ENCODE measurements around the gene TNFSF8. TPM values are rescaled to one million over a fixed set of nuclear protein-coding genes. Genes with fewer than 3 reads are reported as not detected.

The TNFSF8 gene
- total RNA-seq, 1 donor from 2014 or later = not detected

- Histone ChIP-seq H3K36me3 (ENCODE audit: control insufficient read depth, insufficient read depth, low read length) (no peaks in the 10 kb centered on the region), H3K27me3 (ENCODE audit: control insufficient read depth, insufficient read depth, low read length) (no peaks in the 10 kb centered on the region), H3K4me3 (ENCODE audit: low read depth, low read length) (no peak overlapping the region)
- TF ChIP-seq CTCF (IDR thresholded peaks at IDR 0.05; ENCODE audit: insufficient read depth, low read length, poor library complexity, severe bottlenecking) = no peak
- no peak for DNase-seq (ENCODE audit: low read depth)
These were observed 78.3 kb downstream of the TNFSF8 start for GRCh38 chr9:114852050-114852594.

GRCh38 chr9:114851306-114851705, 79.1 kb downstream of the TNFSF8 start:
- no peak for DNase-seq (ENCODE audit: low read depth)
- TF ChIP-seq CTCF (IDR thresholded peaks at IDR 0.05; ENCODE audit: insufficient read depth, low read length, poor library complexity, severe bottlenecking) = no peak

More at GRCh38 chr9:114851306-114851705, 79.1 kb downstream of the TNFSF8 start:
- Histone ChIP-seq H3K36me3 (ENCODE audit: control insufficient read depth, insufficient read depth, low read length) (no peaks in the 10 kb centered on the region), H3K27me3 (ENCODE audit: control insufficient read depth, insufficient read depth, low read length) (no peaks in the 10 kb centered on the region), H3K4me3 (ENCODE audit: low read depth, low read length) (no peak overlapping the region)

Other genes starting within 250 kb of the TNFSF8 start
- gene TEX48, start 248.4 kb downstream of the TNFSF8 start, total RNA-seq = not detected in 2 replicates
- 11.7 and 13.4 TPM in 2 replicates for gene TNFSF15, start 124.6 kb downstream of the TNFSF8 start, total RNA-seq
- gene TNC, start 187.6 kb upstream of the TNFSF8 start, total RNA-seq = 289 and 342 TPM in 2 replicates